Activated T-cell treated with anti-CD3 and anti-CD28 coated beads for 48 hours (primary cell): ENCODE data around the gene ACADSB.

Experiments
- DNase-seq: peaks from one replicate; pipeline ENCODE4 v3.0.0-alpha.2; 2020; ENCODE audit warnings: low read depth

Gene ACADSB

DNA sequence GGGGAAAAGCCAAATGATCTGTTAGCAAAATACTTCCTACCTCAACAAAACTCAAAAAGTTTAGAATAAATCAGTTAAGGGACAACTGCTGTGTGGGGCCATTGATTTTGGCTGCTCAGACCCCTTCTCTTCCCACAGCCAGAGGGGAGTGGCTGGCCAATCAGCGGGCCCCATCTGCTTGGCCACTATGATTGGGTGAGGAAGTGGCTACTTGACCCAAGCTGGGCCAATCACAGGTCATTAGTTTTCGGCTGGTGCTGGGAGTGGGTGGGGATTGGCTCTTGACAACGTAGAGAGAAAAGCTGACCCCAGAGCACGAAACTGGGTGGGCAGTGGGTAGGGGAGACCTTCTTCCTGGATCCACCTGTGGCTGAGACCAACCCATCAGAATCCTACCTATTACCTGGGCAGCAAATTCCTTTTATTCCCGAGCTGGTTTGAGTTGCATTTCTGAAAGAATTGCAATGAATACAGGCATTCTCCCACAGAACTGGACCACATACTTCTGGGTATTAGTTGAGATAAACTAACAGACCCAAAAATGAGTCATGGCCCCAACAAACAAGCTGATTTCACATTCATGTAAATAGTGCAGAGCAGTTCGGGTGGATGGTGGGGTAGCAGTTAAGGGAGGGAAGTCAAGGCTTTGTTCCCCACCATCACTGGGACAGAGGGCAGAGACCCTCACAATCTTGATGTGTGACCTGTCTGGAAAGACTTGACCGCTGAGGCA, 91.4 kb downstream of the ACADSB start:
- DNase-seq = no peak

DNA sequence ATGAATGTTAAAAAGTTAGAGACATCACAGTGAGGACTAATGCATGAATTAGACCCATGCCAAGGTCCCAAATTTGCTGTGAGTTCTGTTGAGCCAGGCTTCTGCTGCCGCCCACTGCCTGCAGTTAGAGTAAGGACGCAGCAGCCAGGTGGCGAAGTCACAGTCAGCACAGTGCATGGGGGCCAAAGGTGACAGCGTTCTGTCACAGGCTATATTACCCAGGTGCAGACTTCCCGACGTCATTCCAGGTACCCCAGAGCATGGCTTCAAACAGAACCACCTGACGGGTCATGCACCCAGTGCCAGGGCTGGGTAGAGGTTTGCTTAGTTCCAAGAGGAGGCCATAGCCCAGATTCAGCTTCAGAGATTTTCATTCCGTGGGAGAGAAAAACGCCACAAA, 93.1 kb downstream of the ACADSB start:
- no peak for DNase-seq

DNA sequence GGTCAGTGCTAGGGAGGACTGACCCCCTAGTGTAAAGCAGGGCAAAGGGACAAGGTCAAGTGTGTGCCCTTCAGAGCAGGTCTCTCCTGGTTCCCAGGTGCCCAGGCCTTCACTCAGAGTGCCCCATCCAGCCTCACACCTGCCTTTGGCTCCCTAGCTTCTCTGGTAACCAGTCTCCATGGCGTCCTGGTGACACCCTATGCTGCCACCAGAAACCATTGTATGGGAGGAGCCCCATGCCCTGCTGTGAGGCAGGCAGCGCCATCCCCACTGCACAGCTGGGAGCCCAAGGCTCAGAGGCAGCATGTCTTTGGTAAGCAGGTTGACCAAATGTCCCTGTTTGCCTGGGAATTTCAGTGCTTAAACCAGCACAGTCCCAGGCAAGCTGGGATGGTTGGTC, 93.9 kb downstream of the ACADSB start:
- no peak for DNase-seq

DNA sequence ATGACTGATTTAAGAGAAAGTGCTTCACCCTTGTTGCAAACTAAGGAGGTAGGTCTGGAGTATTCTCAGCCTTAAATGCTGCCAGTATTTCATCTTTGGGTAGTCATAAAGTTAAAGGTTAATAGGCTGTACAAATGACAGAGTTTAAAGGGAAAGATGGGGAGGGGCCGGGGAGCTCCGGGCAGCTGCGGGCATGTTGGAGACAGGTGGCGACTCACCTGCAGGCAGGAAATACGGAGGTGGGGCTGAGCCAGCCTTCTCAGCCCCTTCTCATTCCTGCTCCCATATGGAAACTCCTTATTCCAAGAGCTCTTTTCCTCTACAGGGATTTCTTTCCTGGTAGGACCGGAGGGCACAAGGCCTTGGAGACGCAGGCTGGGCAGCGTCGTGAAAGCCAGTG, 95.1 kb downstream of the ACADSB start:
- no peak for DNase-seq
